ENCODE results near the gene TRIM8. TPM values are rescaled to one million over a fixed set of nuclear protein-coding genes. Genes with fewer than 3 reads are reported as not detected.

Gene TRIM8
- total and polyA plus RNA-seq, 9 of the 15 experiments (the other 6 are each of a cell fraction or from before 2014, with no cell fraction given) = 1.7 to 26.0 (median 9.1) TPM

DNA sequence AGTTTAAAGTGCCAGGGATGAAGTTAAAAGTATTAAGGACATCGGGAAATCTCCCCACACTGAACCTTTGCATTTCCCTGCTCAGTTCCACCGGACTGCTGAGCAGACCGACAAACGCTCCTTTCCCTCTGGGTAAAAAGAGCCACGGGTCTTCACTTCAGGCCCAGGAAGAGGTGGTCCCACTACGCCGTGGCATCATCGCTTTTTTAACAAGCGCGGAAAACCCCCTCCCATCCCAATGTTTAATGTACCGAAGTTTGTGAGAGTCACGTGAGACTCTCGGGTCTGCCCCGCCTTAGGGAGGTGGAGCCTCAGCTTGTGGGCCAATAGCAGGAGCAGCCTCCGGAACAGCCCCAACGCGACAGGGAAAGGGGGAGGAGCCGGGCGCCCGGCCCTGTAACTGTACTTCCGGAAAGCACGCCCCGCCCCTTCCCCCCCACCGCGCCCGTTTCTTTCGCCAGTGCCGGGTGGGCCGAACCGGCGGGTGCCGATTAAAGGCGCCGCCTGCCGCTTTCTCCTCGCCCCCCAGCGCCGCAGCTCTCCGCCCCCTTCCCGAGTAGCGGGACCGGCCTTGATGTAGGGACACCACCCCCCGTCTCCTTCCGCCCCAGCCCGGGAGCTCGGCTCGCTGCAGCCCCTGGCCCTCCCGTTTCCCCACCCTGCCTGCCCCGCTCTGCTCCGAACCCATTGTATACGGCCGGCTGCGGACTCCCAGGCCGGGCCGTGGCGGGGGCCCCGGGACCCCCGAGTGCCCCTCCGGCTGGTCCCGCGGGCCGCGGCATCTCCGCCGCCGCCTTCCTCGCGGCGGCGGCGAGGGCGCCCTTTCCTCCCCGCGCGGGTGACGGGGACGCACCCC is 2.2 kb upstream of the TRIM8 start (continued):
- TF ChIP-seq, protein P1, sequence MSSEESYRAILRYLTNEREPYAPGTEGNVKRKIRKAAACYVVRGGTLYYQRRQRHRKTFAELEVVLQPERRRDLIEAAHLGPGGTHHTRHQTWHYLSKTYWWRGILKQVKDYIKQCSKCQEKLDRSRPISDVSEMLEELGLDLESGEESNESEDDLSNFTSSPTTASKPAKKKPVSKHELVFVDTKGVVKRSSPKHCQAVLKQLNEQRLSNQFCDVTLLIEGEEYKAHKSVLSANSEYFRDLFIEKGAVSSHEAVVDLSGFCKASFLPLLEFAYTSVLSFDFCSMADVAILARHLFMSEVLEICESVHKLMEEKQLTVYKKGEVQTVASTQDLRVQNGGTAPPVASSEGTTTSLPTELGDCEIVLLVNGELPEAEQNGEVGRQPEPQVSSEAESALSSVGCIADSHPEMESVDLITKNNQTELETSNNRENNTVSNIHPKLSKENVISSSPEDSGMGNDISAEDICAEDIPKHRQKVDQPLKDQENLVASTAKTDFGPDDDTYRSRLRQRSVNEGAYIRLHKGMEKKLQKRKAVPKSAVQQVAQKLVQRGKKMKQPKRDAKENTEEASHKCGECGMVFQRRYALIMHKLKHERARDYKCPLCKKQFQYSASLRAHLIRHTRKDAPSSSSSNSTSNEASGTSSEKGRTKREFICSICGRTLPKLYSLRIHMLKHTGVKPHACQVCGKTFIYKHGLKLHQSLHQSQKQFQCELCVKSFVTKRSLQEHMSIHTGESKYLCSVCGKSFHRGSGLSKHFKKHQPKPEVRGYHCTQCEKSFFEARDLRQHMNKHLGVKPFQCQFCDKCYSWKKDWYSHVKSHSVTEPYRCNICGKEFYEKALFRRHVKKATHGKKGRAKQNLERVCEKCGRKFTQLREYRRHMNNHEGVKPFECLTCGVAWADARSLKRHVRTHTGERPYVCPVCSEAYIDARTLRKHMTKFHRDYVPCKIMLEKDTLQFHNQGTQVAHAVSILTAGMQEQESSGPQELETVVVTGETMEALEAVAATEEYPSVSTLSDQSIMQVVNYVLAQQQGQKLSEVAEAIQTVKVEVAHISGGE (CRISPR knock-in tag; IDR thresholded peaks at IDR 0.05) = peak in 1 of 3 experiments; percentile 54; a peak in 1 of 6 replicates
- TF ChIP-seq ZNF639 (CRISPR knock-in tag; conservative IDR thresholded peaks at IDR 0.05 in 1 of 2, IDR thresholded peaks at IDR 0.05 in 1 of 2) = peak in 1 of 2 experiments; percentile 78; a peak in 1 of 4 replicates
- TF ChIP-seq POLR2G (IDR thresholded peaks at IDR 0.05; ENCODE audit: low read depth, low read length) = peak; percentile 83
- no peak for TF ChIP-seq CREBBP (IDR thresholded peaks at IDR 0.05; ENCODE audit: low read depth, low read length)
